GM10266 (cell line): ENCODE results near the gene ADARB2.

ENCODE experiments used
- DNase-seq: peaks from one replicate; pipeline ENCODE4 v3.0.0; 2012; ENCODE audit errors: extremely low spot score
- TF ChIP-seq, protein P1 (sequence below): IDR thresholded peaks from 2 replicates; pipeline ENCODE4 v1.5.1; 2012; ENCODE audit warnings: mild to moderate bottlenecking, low read depth; ENCODE audit not compliant: control insufficient read depth, insufficient read depth; ENCODE audit errors: missing control alignments

Gene ADARB2

DNA sequence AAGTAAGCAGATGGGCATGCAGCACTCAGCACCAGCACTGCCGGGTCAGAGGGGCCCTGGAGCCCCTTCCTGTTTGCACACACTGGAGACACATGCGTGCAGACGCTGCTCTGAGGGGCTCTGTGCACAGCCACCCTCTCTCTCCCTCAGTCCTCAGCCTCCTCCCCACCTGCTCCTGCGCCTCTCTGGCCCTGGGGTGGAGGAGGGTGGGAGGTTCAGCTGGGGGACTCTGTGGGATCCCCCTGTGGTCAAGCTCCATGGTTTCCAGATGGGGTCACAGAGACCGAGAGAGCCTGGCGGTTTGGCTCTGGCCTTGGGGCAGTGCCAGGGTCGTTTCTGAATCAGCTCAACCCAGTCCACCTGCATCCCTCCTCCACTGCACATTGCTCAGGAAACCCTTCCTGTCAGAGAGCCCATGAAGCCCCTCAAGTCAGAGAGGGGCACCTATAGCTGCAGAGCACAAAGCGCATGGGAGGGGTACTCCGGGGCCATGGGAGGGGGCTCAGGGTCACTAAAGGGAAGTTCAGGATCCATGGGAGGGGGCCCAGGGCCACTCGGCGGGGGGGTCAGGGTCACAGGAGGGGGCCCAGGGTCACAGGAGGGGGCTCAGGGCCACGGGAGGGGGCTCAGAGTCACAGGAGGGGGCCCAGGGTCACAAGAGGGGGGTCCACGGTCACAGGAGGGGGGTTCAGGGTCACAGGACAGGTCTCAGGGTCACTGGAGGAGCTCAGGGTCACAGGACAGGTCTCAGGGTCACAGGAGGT, 161.7 kb downstream of the ADARB2 start:
- no peak for DNase-seq

DNA sequence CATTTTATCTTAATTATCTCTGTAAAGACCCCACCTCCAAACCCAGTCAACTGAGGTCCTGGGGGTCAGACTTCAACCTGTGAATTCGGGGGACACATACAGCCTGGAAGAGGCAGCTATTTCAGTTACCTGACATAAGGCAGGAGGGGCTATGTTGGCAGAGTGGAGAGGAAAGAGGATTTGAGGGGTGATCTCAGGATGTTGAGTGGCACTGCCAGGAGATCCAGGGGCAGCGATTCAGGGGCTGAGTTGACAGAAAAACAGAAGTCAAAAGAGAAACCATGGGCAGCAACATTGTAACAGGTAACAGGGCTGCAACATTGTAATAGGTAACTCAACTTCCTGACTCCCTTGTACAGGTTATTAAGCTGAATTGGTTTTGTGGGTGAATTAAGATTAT, 162.6 kb downstream of the ADARB2 start:
- TF ChIP-seq, protein P1, sequence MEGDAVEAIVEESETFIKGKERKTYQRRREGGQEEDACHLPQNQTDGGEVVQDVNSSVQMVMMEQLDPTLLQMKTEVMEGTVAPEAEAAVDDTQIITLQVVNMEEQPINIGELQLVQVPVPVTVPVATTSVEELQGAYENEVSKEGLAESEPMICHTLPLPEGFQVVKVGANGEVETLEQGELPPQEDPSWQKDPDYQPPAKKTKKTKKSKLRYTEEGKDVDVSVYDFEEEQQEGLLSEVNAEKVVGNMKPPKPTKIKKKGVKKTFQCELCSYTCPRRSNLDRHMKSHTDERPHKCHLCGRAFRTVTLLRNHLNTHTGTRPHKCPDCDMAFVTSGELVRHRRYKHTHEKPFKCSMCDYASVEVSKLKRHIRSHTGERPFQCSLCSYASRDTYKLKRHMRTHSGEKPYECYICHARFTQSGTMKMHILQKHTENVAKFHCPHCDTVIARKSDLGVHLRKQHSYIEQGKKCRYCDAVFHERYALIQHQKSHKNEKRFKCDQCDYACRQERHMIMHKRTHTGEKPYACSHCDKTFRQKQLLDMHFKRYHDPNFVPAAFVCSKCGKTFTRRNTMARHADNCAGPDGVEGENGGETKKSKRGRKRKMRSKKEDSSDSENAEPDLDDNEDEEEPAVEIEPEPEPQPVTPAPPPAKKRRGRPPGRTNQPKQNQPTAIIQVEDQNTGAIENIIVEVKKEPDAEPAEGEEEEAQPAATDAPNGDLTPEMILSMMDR: no peak
- DNase-seq: no peak

More for the DNA sequence above, 161.7 kb downstream of the ADARB2 start:
- TF ChIP-seq, protein P1: no peak

DNA sequence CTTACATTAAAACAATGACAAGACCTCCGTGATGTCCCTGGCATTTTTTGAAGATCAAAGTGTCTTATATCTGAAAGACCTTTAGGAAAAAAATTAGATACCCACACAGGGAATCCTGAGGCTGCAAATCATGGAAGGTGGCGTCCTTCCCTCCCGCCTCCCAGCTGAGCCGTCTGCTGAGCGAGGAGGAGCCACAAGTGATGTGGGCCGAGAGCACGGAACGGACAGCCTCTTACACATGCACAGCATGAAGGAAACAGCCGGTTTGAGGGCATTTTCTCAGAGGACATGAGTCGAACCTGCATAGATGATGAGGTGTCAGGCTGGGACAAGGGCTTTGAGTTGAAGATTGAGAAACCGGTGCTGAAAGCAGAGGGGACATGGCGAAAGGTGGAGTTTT, 163.3 kb downstream of the ADARB2 start:
- TF ChIP-seq, protein P1: no peak
- no peak for DNase-seq

DNA sequence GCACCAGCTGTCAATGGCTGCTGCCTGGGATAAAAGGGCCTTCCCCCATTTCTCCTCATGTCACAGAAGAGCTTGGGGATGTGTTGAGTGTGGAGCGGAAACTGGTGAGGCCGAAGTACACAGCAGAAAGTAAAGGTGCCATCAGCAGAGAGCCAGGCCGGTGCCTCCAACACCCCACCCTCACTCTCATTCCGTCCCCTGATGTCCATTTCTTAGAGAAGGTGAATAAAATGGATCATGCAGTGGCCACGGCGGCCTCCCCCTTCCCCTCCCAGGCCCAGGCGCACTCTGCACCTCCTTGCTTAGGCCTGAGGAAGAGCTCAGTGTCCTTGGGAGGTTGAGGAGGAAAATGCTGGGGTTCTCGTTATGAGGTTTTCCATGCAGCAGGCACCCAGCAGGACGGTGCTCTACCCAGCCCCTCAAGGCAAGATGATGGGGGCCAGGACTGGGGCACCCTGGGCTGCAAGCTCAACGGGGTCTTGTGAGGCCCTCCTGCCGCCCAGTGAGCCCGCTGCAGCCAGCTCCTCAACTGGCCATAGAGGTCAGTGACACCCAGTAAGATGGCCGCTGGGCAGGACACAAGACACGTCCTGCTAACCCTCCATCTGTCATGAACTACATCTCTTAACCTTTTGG, 163.9 kb downstream of the ADARB2 start:
- DNase-seq: no peak
- TF ChIP-seq, protein P1: no peak

DNA sequence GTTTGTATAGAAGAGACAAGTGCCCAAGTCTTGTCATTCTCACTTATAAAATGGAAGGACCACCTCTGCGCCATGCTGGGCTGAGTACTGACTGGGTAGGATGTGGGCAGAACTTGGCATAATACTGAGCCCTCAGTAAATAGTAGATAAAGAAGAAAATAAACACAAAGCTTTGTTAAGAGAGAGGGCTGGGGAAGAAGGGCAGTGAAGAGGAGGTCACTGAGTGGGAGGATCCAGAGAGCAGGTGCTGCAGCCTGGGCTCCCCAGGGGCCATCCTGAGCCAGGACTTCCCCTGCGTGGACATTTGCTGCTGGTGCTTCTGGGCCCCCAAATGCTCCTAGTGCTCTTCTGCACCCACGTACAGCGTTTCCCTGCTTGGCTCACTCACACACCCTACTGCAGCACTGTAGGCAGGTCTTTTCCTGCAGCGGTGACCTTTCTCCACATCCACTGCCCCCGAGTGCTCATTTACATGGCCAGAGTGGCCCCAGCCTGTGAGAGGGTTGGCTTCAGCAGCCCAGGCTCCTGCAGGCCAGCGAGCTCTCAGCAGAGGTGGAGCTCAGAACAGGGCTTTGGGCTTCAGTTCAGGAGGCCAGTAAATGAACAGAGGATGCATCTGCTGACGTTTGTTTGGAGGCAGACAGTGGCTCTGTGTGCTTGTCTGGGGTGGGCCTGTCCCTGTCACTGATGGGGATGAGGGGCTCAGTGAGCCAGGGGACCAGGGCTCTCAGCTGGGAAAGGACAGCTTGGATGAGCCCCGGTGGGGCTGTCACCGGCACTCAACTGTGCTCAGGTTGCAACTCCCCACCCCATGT, 164.6 kb downstream of the ADARB2 start:
- TF ChIP-seq, protein P1: no peak
- no peak for DNase-seq

DNA sequence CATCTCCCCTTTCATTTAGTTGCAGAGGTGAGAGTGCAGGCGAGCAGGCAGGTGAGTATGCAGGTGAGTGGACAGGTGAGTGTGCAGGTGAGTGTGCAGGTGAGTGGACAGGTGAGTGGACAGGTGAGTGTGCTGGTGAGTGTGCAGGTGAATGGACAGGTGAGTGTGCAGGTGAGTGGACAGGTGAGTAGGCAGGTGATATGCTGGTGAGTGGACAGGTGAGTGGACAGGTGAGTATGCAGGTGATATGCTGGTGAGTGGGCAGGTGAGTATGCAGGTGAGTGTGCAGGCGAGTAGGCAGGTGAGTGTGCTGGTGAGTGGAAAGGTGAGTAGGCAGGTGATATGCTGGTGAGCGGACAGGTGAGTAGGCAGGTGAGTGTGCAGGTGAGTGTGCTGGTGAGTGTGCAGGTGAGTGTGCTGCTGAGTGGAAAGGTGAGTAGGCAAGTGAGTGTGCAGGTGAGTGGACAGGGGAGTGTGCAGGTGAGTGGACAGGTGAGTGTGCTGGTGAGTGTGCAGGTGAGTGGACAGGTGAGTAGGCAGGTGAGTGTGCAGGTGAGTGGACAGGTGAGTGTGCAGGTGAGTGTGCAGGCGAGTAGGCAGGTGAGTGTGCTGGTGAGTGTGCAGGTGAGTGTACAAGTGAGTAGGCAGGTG, 165.6 kb downstream of the ADARB2 start:
- TF ChIP-seq, protein P1: no peak
- no peak for DNase-seq
